IPS-18c (cell line): ENCODE data around the gene SNCAIP.

Source experiments
- H3K4me3 ChIP-seq: 2 replicates; pipeline ENCODE4 v1.7.0; 2013; ENCODE audit warnings: low read depth, mild to moderate bottlenecking, low read length, moderate library complexity; ENCODE audit not compliant: insufficient read depth
- H3K9me3 ChIP-seq: one replicate; pipeline ENCODE4 v1.6.1; 2013; ENCODE audit warnings: mild to moderate bottlenecking, low read length, moderate library complexity; ENCODE audit not compliant: control insufficient read depth, insufficient read depth

Gene SNCAIP

DNA sequence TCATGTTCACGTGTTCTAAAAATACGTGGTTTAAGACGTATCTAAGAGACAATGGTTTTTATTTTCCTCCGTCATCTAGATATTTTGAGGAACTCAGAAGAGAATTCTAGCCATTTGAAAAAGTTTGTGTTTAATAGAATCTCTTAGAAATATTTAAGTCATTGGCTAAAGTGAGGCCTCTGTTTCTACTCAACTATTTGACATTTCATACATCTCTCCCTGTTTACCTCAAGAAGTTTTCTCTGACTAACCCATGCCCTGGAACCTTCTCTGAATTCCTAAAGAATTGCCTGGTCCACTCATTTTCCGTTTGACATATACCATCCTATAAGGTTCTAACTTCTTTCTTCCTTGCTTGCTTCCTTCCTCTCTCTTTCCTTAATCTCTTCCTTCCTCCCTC lies 178.7 kb downstream of the SNCAIP start:
- H3K4me3 ChIP-seq: no peak overlapping the region
- no peaks in the 10 kb centered on the region for H3K9me3 ChIP-seq

DNA sequence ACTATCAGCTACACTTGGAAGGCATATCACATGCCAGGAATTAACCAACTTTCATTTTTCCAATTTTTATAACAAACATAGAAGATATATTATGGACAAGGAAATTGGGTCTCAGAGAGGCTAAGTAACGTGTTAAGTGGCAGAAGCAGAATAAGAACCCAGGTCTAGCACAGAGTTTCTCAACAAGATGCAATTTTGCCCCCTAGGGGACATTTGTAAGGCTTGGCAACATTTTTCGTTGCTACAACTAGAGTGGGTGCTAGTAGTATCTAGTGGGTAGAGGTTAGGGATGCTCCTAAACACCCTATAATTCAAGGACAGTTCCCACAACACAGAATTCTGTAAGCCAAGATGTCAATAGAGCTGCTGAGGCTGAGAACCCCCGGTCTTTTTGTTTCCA lies 180.6 kb downstream of the SNCAIP start:
- no peak overlapping the region for H3K4me3 ChIP-seq
- no peaks in the 10 kb centered on the region for H3K9me3 ChIP-seq

- H3K4me3 ChIP-seq: no peak overlapping the region
- no peaks in the 10 kb centered on the region for H3K9me3 ChIP-seq
Observed at GRCh38 chr5:122493091-122494021, 181.3 kb downstream of the SNCAIP start.

GRCh38 chr5:122494109-122494508 lies 182.1 kb downstream of the SNCAIP start:
- Histone ChIP-seq H3K4me3 (no peak overlapping the region), H3K9me3 (no peaks in the 10 kb centered on the region)

- Histone ChIP-seq H3K4me3 (no peak overlapping the region), H3K9me3 (no peaks in the 10 kb centered on the region)
Observed at GRCh38 chr5:122498163-122498562, 186.1 kb downstream of the SNCAIP start.

DNA sequence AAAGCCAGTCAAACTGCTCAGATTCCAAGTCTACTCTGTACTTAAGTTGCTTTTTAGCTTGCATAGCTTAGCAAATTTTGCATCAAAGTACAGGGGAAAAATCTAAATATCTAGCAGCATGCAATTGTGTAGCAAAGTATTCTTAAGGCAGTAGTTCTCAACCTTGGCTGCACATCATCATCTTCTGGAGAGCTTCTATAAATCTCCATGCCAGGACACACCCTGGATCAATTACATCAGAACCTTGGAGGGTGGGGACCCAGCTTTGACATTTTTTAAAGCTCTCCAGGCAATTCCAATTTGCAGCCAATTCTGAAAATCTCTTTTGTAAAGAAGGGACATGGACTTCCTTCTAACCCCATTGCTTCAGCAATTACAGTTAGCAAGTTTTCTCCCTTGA lies 187.5 kb downstream of the SNCAIP start:
- no peak overlapping the region for H3K4me3 ChIP-seq
- H3K9me3 ChIP-seq: no peaks in the 10 kb centered on the region

- H3K9me3 ChIP-seq: no peaks in the 10 kb centered on the region
- H3K4me3 ChIP-seq: no peak overlapping the region
Observed at GRCh38 chr5:122500245-122501088, 188.4 kb downstream of the SNCAIP start.

DNA sequence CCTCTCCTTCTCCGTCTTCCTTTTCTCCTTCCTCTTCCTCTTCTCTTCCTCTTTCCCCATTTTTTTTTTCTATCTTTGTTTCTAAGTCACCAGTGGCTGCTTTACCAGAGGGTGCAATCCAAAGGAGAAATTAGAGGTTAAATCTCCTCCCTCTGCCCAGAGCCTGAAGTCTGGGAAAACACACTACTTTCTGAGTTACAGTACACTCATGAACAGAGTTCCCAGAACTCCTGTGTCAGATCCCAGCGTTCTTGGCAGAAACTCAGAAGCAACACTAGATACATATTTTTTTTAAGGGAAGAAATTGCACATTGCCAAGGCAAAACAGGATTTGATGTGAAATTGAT lies 189.0 kb downstream of the SNCAIP start:
- Histone ChIP-seq H3K4me3 (no peak overlapping the region), H3K9me3 (no peaks in the 10 kb centered on the region)

- Histone ChIP-seq H3K4me3 (no peak overlapping the region), H3K9me3 (no peaks in the 10 kb centered on the region)
Observed at GRCh38 chr5:122507045-122507444, 195.0 kb downstream of the SNCAIP start.

- Histone ChIP-seq H3K9me3 (no peaks in the 10 kb centered on the region), H3K4me3 (no peak overlapping the region)
Observed at GRCh38 chr5:122507581-122507980, 195.5 kb downstream of the SNCAIP start.

DNA sequence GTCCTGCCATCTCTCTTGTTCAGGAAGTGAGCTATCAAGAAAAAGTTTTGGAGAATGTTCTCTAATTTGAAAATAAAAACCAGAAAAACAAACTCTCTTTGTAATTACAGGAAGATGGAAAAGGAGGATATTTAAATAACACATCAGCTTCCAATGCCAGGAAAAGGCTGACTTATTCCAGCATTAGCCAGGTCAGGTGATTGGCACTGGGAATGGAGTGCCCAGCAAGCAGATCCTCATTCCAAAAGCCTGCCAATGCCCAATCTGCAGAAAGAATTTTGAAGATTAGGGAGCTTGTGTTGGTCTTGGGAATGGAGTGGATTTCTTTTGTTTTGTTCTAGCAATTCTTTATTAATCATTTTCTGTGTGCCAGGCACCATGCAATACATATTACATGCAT lies 196.6 kb downstream of the SNCAIP start:
- H3K9me3 ChIP-seq: no peaks in the 10 kb centered on the region
- no peak overlapping the region for H3K4me3 ChIP-seq
